Adrenal gland (tissue), 5 donors: ENCODE data around the gene LSM14A.

Experiments
- POLR2A ChIP-seq, 2 donors: fragments of 450-650 bp; IDR thresholded peaks; one replicate each; pipeline ENCODE4 v1.6.1; 2017; ENCODE audit warnings: antibody characterized with exemption in 2 of 2, mild to moderate bottlenecking in 2 of 2, moderate library complexity in 1 of 2
- TF ChIP-seq, protein P1 (sequence below), 6 experiments: fragments of 450-650 bp in 4 of 6; fragments of 200-600 bp in 2 of 6; sonication (generic) in 1 of 6; IDR thresholded peaks; 1 replicate in 5 of 6; 2 replicates in 1 of 6; pipeline versions ENCODE4 v1.5.1 to v1.8.0; 2016 to 2021; ENCODE audit warnings: antibody characterized with exemption in 6 of 6, mild to moderate bottlenecking in 2 of 6, moderate library complexity in 1 of 6
- donor health status: DM: no; HTN: no; CAD: no.

DNA sequence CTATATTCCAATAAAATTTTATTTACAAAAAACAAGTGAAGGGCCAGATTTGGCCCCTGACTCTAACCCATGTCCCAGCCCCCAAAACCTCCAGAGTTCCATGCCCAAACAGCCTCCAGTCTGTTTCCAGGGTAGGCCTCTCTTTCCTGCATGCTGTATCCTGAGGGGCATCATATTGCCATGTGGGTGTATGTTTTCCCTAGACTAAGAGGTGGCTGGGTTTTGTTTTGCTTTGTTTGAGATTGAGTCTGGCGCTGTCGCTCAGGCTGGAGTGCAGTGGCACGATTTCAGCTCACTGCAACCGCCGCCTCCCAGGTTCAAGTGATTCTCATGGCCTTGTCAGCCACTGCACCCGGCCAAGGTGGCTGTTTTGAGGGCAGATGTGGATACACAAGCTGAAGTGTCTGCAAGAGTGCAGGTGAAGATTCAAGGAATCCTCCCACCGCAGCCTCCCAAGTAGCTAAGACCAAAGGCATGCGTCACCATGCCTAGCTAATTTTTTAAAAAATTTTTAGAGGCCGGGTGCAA, 23.6 kb upstream of the LSM14A start:
- TF ChIP-seq, protein P1, sequence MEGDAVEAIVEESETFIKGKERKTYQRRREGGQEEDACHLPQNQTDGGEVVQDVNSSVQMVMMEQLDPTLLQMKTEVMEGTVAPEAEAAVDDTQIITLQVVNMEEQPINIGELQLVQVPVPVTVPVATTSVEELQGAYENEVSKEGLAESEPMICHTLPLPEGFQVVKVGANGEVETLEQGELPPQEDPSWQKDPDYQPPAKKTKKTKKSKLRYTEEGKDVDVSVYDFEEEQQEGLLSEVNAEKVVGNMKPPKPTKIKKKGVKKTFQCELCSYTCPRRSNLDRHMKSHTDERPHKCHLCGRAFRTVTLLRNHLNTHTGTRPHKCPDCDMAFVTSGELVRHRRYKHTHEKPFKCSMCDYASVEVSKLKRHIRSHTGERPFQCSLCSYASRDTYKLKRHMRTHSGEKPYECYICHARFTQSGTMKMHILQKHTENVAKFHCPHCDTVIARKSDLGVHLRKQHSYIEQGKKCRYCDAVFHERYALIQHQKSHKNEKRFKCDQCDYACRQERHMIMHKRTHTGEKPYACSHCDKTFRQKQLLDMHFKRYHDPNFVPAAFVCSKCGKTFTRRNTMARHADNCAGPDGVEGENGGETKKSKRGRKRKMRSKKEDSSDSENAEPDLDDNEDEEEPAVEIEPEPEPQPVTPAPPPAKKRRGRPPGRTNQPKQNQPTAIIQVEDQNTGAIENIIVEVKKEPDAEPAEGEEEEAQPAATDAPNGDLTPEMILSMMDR (IDR thresholded peaks at IDR 0.05): no peak
- no peak for TF ChIP-seq POLR2A (IDR thresholded peaks at IDR 0.05)
